ENCODE measurements around the gene STK35. TPM values are rescaled to one million over a fixed set of nuclear protein-coding genes. Genes with fewer than 3 reads are reported as not detected.
A peak's percentile ranks its signal among the peaks of the same experiment; 100 is the strongest.

Gene STK35
- total RNA-seq = 10 to 100 TPM; 10.5 to 13.8 TPM
- polyA plus RNA-seq = 1 to 10 TPM; 1.6 to 5.1 TPM
- long read RNA-seq, donor 1, partial matches to known transcripts = 0 of 26 reads
- long read RNA-seq, donor 1, other reads (novel, unspliced or antisense) = 26 of 26 reads
- long read RNA-seq, donor 2, partial matches to known transcripts = 2 of 7 reads
- long read RNA-seq, donor 2, other reads (novel, unspliced or antisense) = 5 of 7 reads

DNA sequence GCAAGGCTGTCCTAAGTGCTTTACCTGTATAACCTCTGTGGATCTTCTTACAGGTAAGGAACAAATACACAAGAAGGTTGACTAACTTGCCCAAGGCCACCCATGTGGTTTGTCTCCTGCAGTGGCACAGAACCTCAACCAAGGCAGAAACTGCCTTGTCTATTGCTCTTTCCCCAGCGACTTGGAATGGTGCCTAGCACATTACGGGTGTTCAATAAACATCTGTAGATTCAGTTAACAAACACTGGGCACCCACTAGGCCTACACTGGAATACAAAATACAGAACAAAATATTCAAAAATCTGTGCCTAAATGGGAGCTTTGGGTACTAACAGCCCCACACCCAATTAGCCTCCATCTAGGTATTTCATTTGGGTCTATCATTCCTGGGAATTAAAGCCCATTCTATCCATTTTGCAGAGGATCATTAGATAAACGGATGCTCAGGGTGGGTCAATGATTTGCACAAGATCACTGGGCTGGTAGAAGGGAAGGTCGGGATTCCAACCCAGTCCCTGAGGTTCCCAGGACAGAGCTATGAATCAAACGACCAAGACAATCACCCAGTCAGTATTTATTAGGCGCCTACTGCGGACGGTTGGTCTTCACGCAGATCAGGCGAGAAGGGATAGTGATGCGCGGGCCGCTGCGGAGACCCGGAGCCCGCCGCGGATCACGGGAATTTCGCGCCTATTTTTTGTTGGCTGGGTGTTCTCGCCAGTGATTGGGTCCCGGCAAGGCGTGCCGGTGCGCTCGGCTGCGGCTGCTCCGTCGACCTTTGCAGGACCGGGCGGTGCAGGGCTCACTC, at the start of gene STK35:
Gene STK35 (plus strand): TSS at position 771 of the 808 bp plus-strand sequence. CDS start 55 bp downstream, outside the sequence.
- Histone ChIP-seq H3K36me3 (ENCODE audit: control insufficient read depth in 1 of 2, insufficient read depth in 2 of 2, low read length in 1 of 2) (no peaks in the 10 kb centered on the region), H3K27me3 (ENCODE audit: control insufficient read depth in 1 of 2, insufficient read depth in 2 of 2, low read length in 1 of 2) (no peaks in the 10 kb centered on the region), H3K4me3 (ENCODE audit: low read length in 2 of 2) (peak within 1 kb of the TSS; percentile 52 to 67), H3K9me3 (ENCODE audit: control insufficient read depth, low read length) (no peaks in the 10 kb centered on the region), H3K4me1 (ENCODE audit: control insufficient read depth in 1 of 2, insufficient read depth in 2 of 2, low read length in 2 of 2) (peaks cover 2 to 12% of the 10 kb centered on the region in 2 donors), H3K27ac (ENCODE audit: low read depth in 1 of 2, low read length in 2 of 2) (peak within 1 kb of the TSS; percentile 58 to 92)
- intact Hi-C loops (cut with DNase I) = loop anchor here (5.0 to 10.0 kb wide), 5 partner anchors 204 to 636 kb away; partner anchors contain the start of genes NSFL1C (in 1 of the 2) and SIRPA (in 1 of the 2)
- peak; percentile 75 for ATAC-seq (ENCODE audit: low FRiP score)
- DNase-seq = peak in 1 of 2 donors; percentile 92
- 1% methylated on average over 32 of the region's 32 CpGs for WGBS, 2 donors

GRCh38 chr20:2051946-2052345, 49.7 kb upstream of the STK35 start:
- H3K9me3 ChIP-seq (ENCODE audit: control insufficient read depth, low read length) = peaks cover 8% of the 10 kb centered on the region
- H3K4me3 ChIP-seq (ENCODE audit: low read length in 2 of 2) = no peak overlapping the region
- intact Hi-C loops (cut with DNase I) = no loop called here
- 9 to 20% methylated on average over 2 of the region's 2 CpGs for WGBS, 2 donors
- no peaks in the 10 kb centered on the region for H3K4me1 ChIP-seq (ENCODE audit: control insufficient read depth in 1 of 2, insufficient read depth in 2 of 2, low read length in 2 of 2)
- no peak overlapping the region for H3K27ac ChIP-seq (ENCODE audit: low read depth in 1 of 2, low read length in 2 of 2)
- H3K36me3 ChIP-seq (ENCODE audit: control insufficient read depth in 1 of 2, insufficient read depth in 2 of 2, low read length in 1 of 2) = no peaks in the 10 kb centered on the region
- ATAC-seq (ENCODE audit: low FRiP score) (no peak), DNase-seq (no peak)
- H3K27me3 ChIP-seq (ENCODE audit: control insufficient read depth in 1 of 2, insufficient read depth in 2 of 2, low read length in 1 of 2) = no peaks in the 10 kb centered on the region

DNA sequence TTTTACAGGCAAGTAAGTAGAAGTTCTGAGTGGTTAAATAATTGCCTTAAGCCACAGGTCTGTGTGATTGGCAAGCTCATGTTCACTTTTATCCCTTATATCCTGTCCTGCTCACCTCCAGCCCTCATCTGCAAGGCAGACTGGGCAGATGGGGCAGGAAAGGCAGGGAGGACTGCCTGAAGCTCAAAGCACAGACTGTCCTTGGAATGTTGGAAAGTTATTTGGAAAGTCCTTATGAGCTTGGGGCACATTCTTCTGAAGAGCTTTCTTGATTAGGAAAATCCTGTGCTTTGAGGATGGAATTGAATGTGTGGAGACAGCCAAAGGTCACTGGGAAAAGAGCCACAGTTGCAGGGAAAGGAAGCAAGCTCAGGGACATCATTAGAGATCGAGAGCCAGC, 48.9 kb upstream of the STK35 start:
- Histone ChIP-seq H3K4me3 (ENCODE audit: low read length in 2 of 2) (no peak overlapping the region), H3K27me3 (ENCODE audit: control insufficient read depth in 1 of 2, insufficient read depth in 2 of 2, low read length in 1 of 2) (no peaks in the 10 kb centered on the region), H3K9me3 (ENCODE audit: control insufficient read depth, low read length) (peaks cover 12% of the 10 kb centered on the region), H3K36me3 (ENCODE audit: control insufficient read depth in 1 of 2, insufficient read depth in 2 of 2, low read length in 1 of 2) (no peaks in the 10 kb centered on the region), H3K4me1 (ENCODE audit: control insufficient read depth in 1 of 2, insufficient read depth in 2 of 2, low read length in 2 of 2) (no peaks in the 10 kb centered on the region), H3K27ac (ENCODE audit: low read depth in 1 of 2, low read length in 2 of 2) (no peak overlapping the region)
- no peak for DNase-seq
- WGBS, 2 donors = 53 to 64% methylated on average over 1 of the region's 1 CpG
- intact Hi-C loops (cut with DNase I) = no loop called here
- no peak for ATAC-seq (ENCODE audit: low FRiP score)

GRCh38 chr20:2053615-2054014, 48.0 kb upstream of the STK35 start:
- intact Hi-C loops (cut with DNase I) = no loop called here
- DNase-seq (no peak), ATAC-seq (ENCODE audit: low FRiP score) (no peak)
- Histone ChIP-seq H3K4me1 (ENCODE audit: control insufficient read depth in 1 of 2, insufficient read depth in 2 of 2, low read length in 2 of 2) (no peaks in the 10 kb centered on the region), H3K9me3 (ENCODE audit: control insufficient read depth, low read length) (peaks cover 13% of the 10 kb centered on the region), H3K27ac (ENCODE audit: low read depth in 1 of 2, low read length in 2 of 2) (no peak overlapping the region), H3K36me3 (ENCODE audit: control insufficient read depth in 1 of 2, insufficient read depth in 2 of 2, low read length in 1 of 2) (no peaks in the 10 kb centered on the region), H3K27me3 (ENCODE audit: control insufficient read depth in 1 of 2, insufficient read depth in 2 of 2, low read length in 1 of 2) (peaks cover 0 to 1% of the 10 kb centered on the region in 2 donors), H3K4me3 (ENCODE audit: low read length in 2 of 2) (no peak overlapping the region)

- H3K36me3 ChIP-seq (ENCODE audit: control insufficient read depth in 1 of 2, insufficient read depth in 2 of 2, low read length in 1 of 2) = no peaks in the 10 kb centered on the region
- no peaks in the 10 kb centered on the region for H3K4me1 ChIP-seq (ENCODE audit: control insufficient read depth in 1 of 2, insufficient read depth in 2 of 2, low read length in 2 of 2)
- no peak overlapping the region for H3K4me3 ChIP-seq (ENCODE audit: low read length in 2 of 2)
- peaks cover 15% of the 10 kb centered on the region for H3K9me3 ChIP-seq (ENCODE audit: control insufficient read depth, low read length)
- ATAC-seq (ENCODE audit: low FRiP score) (no peak), DNase-seq (no peak)
- H3K27ac ChIP-seq (ENCODE audit: low read depth in 1 of 2, low read length in 2 of 2) = no peak overlapping the region
- intact Hi-C loops (cut with DNase I) = no loop called here
- H3K27me3 ChIP-seq (ENCODE audit: control insufficient read depth in 1 of 2, insufficient read depth in 2 of 2, low read length in 1 of 2) = peaks cover 0 to 1% of the 10 kb centered on the region in 2 donors
These were observed 46.7 kb upstream of the STK35 start for GRCh38 chr20:2054911-2055310.

GRCh38 chr20:2059411-2059810, 42.2 kb upstream of the STK35 start:
- Histone ChIP-seq H3K9me3 (ENCODE audit: control insufficient read depth, low read length) (peaks cover 6% of the 10 kb centered on the region), H3K36me3 (ENCODE audit: control insufficient read depth in 1 of 2, insufficient read depth in 2 of 2, low read length in 1 of 2) (no peaks in the 10 kb centered on the region), H3K4me3 (ENCODE audit: low read length in 2 of 2) (no peak overlapping the region), H3K27ac (ENCODE audit: low read depth in 1 of 2, low read length in 2 of 2) (no peak overlapping the region), H3K4me1 (ENCODE audit: control insufficient read depth in 1 of 2, insufficient read depth in 2 of 2, low read length in 2 of 2) (no peaks in the 10 kb centered on the region), H3K27me3 (ENCODE audit: control insufficient read depth in 1 of 2, insufficient read depth in 2 of 2, low read length in 1 of 2) (peaks cover 0 to 1% of the 10 kb centered on the region in 2 donors)
- ATAC-seq (ENCODE audit: low FRiP score) (no peak), DNase-seq (no peak)
- 85 to 90% methylated on average over 2 of the region's 2 CpGs for WGBS, 2 donors
- intact Hi-C loops (cut with DNase I) = no loop called here

GRCh38 chr20:2065099-2065498, 36.5 kb upstream of the STK35 start:
- DNase-seq (no peak), ATAC-seq (ENCODE audit: low FRiP score) (no peak)
- Histone ChIP-seq H3K27ac (ENCODE audit: low read depth in 1 of 2, low read length in 2 of 2) (no peak overlapping the region), H3K4me3 (ENCODE audit: low read length in 2 of 2) (no peak overlapping the region), H3K4me1 (ENCODE audit: control insufficient read depth in 1 of 2, insufficient read depth in 2 of 2, low read length in 2 of 2) (no peaks in the 10 kb centered on the region), H3K27me3 (ENCODE audit: control insufficient read depth in 1 of 2, insufficient read depth in 2 of 2, low read length in 1 of 2) (no peaks in the 10 kb centered on the region), H3K9me3 (ENCODE audit: control insufficient read depth, low read length) (no peaks in the 10 kb centered on the region), H3K36me3 (ENCODE audit: control insufficient read depth in 1 of 2, insufficient read depth in 2 of 2, low read length in 1 of 2) (no peaks in the 10 kb centered on the region)
- 58 to 61% methylated on average over 3 of the region's 3 CpGs for WGBS, 2 donors
- intact Hi-C loops (cut with DNase I) = no loop called here

DNA sequence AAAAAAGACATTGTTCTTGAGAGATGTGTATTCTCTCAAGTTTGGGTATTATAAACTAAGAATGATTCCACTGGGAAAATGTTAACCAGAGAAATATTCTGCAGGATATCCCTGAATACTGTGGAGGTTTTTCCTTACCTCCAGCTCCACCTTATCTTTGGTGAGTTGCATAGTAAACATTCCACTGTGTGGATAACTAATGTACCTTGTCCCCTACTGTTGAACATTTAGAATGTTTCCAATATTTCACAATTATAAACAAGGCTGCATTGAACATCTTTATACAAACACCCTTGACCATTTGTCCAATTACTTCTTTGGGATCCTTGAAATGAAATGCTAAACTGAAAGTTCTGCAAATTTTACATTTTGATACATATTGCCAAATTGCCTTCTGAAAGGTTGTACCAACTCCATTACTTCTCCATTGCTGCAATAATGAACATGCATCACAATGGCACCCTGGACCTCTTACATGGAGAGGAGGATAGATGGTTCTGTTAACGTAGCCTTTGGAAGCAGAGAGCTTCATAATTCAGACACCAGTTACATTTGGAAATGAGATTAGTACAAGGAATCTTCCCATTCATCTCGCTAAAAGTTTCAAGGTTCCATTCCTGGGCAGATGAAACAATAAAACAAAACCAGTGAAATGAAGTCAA, 35.0 kb upstream of the STK35 start:
- ATAC-seq (ENCODE audit: low FRiP score) = no peak
- no peaks in the 10 kb centered on the region for H3K27me3 ChIP-seq (ENCODE audit: control insufficient read depth in 1 of 2, insufficient read depth in 2 of 2, low read length in 1 of 2)
- no peaks in the 10 kb centered on the region for H3K4me1 ChIP-seq (ENCODE audit: control insufficient read depth in 1 of 2, insufficient read depth in 2 of 2, low read length in 2 of 2)
- no peak overlapping the region for H3K4me3 ChIP-seq (ENCODE audit: low read length in 2 of 2)
- no peak for DNase-seq
- H3K27ac ChIP-seq (ENCODE audit: low read depth in 1 of 2, low read length in 2 of 2) = no peak overlapping the region
- no peaks in the 10 kb centered on the region for H3K36me3 ChIP-seq (ENCODE audit: control insufficient read depth in 1 of 2, insufficient read depth in 2 of 2, low read length in 1 of 2)
- intact Hi-C loops (cut with DNase I) = no loop called here
- 76 to 77% methylated on average over 2 of the region's 2 CpGs for WGBS, 2 donors
- H3K9me3 ChIP-seq (ENCODE audit: control insufficient read depth, low read length) = no peaks in the 10 kb centered on the region
